Measurements from ENCODE around the gene LETMD1.

DNA sequence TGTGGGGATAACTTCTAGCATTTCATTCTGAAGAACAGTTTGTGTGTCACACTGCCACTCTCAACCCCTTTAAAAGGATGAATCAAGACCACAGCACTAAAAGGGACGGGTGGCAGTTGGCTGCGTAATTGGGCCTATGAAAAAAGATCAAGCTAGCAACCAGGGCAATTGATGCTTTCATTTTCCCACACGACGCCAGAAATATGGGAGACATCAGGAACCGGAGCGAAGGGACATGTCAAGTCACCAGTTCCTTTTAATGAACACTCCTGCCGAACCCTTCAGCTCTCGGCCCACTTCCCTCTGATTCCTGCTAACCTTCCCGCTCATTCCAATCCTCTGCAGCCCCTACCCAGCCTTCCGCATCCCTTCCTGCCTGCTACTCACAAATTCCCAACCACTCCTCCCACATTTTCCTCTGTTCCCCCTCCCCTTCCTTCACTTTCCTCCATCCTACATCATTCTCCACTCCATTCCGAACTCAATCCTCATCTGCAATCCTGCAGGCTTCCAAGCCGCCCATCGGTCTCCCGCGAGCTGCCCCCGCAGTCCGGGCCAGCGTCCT is 34.5 kb downstream of the LETMD1 start:
- no peak for TF ChIP-seq EZH2phosphoT487 (IDR thresholded peaks at IDR 0.05; ENCODE audit: borderline replicate concordance)
- TF ChIP-seq, protein P1, sequence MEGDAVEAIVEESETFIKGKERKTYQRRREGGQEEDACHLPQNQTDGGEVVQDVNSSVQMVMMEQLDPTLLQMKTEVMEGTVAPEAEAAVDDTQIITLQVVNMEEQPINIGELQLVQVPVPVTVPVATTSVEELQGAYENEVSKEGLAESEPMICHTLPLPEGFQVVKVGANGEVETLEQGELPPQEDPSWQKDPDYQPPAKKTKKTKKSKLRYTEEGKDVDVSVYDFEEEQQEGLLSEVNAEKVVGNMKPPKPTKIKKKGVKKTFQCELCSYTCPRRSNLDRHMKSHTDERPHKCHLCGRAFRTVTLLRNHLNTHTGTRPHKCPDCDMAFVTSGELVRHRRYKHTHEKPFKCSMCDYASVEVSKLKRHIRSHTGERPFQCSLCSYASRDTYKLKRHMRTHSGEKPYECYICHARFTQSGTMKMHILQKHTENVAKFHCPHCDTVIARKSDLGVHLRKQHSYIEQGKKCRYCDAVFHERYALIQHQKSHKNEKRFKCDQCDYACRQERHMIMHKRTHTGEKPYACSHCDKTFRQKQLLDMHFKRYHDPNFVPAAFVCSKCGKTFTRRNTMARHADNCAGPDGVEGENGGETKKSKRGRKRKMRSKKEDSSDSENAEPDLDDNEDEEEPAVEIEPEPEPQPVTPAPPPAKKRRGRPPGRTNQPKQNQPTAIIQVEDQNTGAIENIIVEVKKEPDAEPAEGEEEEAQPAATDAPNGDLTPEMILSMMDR (conservative IDR thresholded peaks at IDR 0.05; ENCODE audit: low read length), result no peak
